Suprapubic skin (tissue), 4 donors: Measurements from ENCODE around the gene RYR3.

Experiments
- EP300 ChIP-seq: sonication (generic); formaldehyde crosslinking; IDR thresholded peaks from one replicate; pipeline ENCODE4 v1.6.1; 2017; ENCODE audit warnings: antibody characterized with exemption
- POLR2A ChIP-seq, 2 donors: fragments of 450-650 bp; IDR thresholded peaks; one replicate each; pipeline ENCODE4 v1.6.1; 2017; ENCODE audit warnings: antibody characterized with exemption in 2 of 2, mild to moderate bottlenecking in 2 of 2, moderate library complexity in 2 of 2
- POLR2AphosphoS5 ChIP-seq, 3 donors: sonication (generic); formaldehyde crosslinking; IDR thresholded peaks; one replicate each; pipeline ENCODE4 v1.6.1; 2017; ENCODE audit warnings: antibody characterized with exemption in 3 of 3
- TF ChIP-seq, protein P1 (sequence below), 2 donors: fragments of 200-600 bp in 1 of 2; fragments of 450-650 bp in 1 of 2; sonication (generic) in 1 of 2; IDR thresholded peaks; one replicate each; pipeline ENCODE4 v1.5.1; 2016 to 2019; ENCODE audit warnings: antibody characterized with exemption in 2 of 2, mild to moderate bottlenecking in 1 of 2, moderate library complexity in 1 of 2

DNA sequence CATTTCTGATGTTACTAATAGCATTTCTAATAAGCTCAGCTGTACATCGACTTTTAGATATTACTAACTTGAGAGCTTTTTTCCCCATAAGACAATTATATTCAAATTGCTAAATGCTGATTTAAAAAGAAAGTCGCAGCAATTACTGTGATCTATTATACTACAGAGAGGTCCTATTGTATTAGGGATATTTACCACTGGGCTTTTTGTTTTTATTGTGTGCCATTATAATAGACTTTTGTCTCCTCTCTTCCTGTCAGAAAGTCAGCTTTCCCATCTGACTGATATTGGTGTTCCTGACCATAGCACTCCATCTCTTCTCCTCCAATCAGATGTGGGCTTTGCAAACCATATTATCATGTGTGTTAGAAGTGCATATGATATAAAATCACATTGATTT, 27.2 kb upstream of the RYR3 start:
- TF ChIP-seq EP300, result no peak
- TF ChIP-seq, protein P1, sequence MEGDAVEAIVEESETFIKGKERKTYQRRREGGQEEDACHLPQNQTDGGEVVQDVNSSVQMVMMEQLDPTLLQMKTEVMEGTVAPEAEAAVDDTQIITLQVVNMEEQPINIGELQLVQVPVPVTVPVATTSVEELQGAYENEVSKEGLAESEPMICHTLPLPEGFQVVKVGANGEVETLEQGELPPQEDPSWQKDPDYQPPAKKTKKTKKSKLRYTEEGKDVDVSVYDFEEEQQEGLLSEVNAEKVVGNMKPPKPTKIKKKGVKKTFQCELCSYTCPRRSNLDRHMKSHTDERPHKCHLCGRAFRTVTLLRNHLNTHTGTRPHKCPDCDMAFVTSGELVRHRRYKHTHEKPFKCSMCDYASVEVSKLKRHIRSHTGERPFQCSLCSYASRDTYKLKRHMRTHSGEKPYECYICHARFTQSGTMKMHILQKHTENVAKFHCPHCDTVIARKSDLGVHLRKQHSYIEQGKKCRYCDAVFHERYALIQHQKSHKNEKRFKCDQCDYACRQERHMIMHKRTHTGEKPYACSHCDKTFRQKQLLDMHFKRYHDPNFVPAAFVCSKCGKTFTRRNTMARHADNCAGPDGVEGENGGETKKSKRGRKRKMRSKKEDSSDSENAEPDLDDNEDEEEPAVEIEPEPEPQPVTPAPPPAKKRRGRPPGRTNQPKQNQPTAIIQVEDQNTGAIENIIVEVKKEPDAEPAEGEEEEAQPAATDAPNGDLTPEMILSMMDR (IDR thresholded peaks at IDR 0.05), result no peak
- TF ChIP-seq POLR2A (IDR thresholded peaks at IDR 0.05), result no peak
- TF ChIP-seq POLR2AphosphoS5 (IDR thresholded peaks at IDR 0.05), result no peak
